Rectal smooth muscle tissue (tissue), 1 donor: ENCODE data around the gene SLC27A2.
"Not testable (repeated sequence)": the region's sequence is repeated elsewhere in the genome, so short reads cannot be mapped to it uniquely, and the experiment has no call there.

ENCODE experiments used
- H3K27ac ChIP-seq: one replicate; pipeline ENCODE4 v1.7.0; 2013; ENCODE audit warnings: low read depth, low read length, inconsistent platforms
- H3K27me3 ChIP-seq: one replicate; pipeline ENCODE4 v1.7.0; 2013; ENCODE audit warnings: low read length; ENCODE audit not compliant: control insufficient read depth, insufficient read depth
- H3K36me3 ChIP-seq: one replicate; pipeline ENCODE4 v1.7.0; 2013; ENCODE audit warnings: low read length; ENCODE audit not compliant: control insufficient read depth, insufficient read depth
- H3K4me1 ChIP-seq: one replicate; pipeline ENCODE4 v1.7.0; 2013; ENCODE audit warnings: low read length; ENCODE audit not compliant: control insufficient read depth, insufficient read depth
- H3K4me3 ChIP-seq: one replicate; pipeline ENCODE4 v1.7.0; 2013; ENCODE audit warnings: low read length
- H3K9ac ChIP-seq: one replicate; pipeline ENCODE4 v1.7.0; 2013; ENCODE audit warnings: low read length

Gene SLC27A2

DNA sequence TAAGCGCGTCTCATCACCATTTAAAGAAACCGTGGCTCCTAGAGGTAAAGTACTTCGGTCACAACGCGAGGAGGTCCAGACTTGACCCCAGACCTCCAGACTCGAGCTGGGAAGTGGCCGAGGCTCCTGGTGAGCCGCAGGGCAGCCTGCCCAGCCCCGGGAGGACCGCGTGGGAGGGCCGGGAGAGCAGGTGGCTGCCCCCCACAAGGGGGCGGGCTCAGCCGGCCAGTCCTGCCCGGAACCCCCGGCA lies at the start of gene SLC27A2:
TSS of gene SLC27A2 (plus strand) at position 228 of the 250 bp plus-strand sequence. CDS start 232 bp downstream, outside the sequence.
- Histone ChIP-seq H3K27me3 (peaks cover 7% of the 10 kb centered on the region), H3K27ac (no peak within 1 kb of the TSS), H3K9ac (no peak within 1 kb of the TSS), H3K4me3 (peak within 1 kb of the TSS; percentile 79), H3K4me1 (no peaks in the 10 kb centered on the region), H3K36me3 (no peaks in the 10 kb centered on the region)

DNA sequence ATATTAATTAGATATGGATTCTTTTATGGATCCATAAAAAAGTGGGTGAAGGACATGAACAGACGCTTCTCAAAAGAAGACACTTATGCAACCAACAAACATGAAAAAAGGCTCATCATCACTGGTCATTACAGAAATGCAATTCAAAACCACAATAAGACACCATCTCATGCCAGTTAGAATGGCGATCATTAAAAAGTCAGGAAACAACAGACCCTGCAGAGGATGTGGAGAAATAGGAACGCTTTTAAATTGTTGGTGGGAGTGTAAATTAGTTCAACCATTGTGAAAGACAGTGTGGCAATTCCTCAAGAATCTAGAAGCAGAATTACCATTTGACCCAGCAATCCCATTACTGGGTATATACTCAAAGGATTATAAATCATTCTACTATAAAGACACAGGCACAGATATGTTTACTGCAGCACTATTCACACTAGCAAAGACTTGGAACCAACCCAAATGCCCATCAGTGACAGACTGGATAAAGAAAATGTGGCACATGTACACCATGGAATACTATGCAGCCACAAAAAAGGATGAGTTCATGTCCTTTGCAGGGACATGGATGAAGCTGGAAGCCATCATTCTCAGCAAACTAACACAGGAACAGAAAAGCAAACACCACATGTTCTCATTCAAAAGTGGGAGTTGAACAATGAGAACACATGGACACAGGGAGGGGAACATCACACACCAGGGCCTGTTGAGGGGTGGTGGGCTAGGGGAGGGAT lies 49.6 kb upstream of the SLC27A2 start:
- not testable (repeated sequence) for H3K9ac ChIP-seq, H3K27ac ChIP-seq, H3K36me3 ChIP-seq, H3K4me1 ChIP-seq, H3K4me3 ChIP-seq, H3K27me3 ChIP-seq

DNA sequence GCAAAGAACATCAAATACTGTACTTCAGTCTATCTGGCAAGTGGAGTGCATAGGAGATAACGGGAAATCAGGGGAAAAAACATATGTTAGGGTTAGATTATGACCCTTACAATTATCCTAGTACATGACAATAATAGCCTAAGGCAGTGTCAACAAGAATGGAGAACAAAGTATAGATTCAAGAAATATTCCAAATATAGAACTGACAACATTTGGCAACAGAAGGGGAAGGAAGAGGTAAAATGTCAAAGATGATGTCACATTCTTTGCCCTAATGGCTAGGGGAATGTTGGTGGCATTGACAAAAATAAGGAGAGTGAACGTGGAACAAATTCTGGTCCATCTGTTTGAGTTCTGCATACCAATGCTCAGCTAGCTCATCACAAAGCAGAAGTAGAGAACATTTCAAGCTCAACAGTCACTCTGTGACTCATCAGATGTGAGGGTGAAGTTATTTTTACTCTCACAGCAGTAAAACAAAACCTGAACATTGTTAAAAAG lies 47.4 kb upstream of the SLC27A2 start:
- Histone ChIP-seq H3K27ac (no peak overlapping the region), H3K4me1 (no peaks in the 10 kb centered on the region), H3K36me3 (no peaks in the 10 kb centered on the region), H3K4me3 (no peak overlapping the region), H3K27me3 (no peaks in the 10 kb centered on the region), H3K9ac (no peak overlapping the region)

- H3K27ac ChIP-seq, result no peak overlapping the region
Measured at GRCh38 chr15:50135031-50135551, 46.9 kb upstream of the SLC27A2 start.

DNA sequence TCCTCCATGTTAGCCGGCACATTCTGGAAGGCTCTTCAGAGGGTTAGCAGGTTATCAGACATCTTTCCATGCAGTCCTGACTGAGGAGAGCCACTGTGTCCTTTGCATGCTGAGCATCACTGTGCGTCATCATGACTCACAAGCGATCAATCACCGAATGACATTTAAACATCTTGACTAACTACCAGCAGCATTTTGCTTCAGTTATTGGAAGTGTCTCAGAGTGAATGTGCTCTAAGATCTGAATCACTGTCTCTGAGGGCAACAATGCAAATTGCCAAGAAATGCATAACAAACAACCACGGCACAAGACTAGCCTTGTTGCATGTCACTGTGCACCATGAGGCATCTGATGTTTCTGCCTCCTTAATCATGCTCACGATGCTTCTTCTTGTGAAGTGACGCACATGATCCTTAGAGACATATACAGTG lies 44.6 kb upstream of the SLC27A2 start:
- H3K4me3 ChIP-seq, result no peak overlapping the region
- no peaks in the 10 kb centered on the region for H3K4me1 ChIP-seq
- no peak overlapping the region for H3K9ac ChIP-seq
- H3K36me3 ChIP-seq, result no peaks in the 10 kb centered on the region
- H3K27ac ChIP-seq, result no peak overlapping the region
- no peaks in the 10 kb centered on the region for H3K27me3 ChIP-seq

More at GRCh38 chr15:50135031-50135551, 46.9 kb upstream of the SLC27A2 start:
- Histone ChIP-seq H3K4me3 (no peak overlapping the region), H3K36me3 (no peaks in the 10 kb centered on the region), H3K4me1 (no peaks in the 10 kb centered on the region), H3K9ac (no peak overlapping the region), H3K27me3 (no peaks in the 10 kb centered on the region)

- no peaks in the 10 kb centered on the region for H3K36me3 ChIP-seq
- no peak overlapping the region for H3K4me3 ChIP-seq
- H3K4me1 ChIP-seq, result no peaks in the 10 kb centered on the region
- H3K27ac ChIP-seq, result no peak overlapping the region
- no peaks in the 10 kb centered on the region for H3K27me3 ChIP-seq
- H3K9ac ChIP-seq, result no peak overlapping the region
Measured at GRCh38 chr15:50137893-50138292, 44.1 kb upstream of the SLC27A2 start.

DNA sequence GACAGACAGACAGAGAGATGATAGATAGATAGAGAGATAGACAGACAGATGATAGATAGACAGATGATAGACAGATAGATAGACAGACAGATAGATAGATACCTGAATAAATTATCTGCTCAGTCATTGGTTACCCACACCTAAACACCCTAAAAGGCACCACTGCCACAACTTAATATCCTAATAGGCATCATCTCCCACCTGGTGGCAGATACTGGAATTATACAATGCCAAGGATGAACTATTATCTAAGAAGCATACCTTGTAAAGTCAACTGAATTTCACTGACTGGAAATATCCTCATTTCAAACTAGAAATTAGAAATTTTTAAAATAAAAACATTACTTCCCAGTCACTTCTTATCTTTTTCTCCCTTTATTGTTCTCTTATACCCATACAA lies 43.6 kb upstream of the SLC27A2 start:
- H3K4me1 ChIP-seq, result no peaks in the 10 kb centered on the region
- H3K4me3 ChIP-seq, result no peak overlapping the region
- no peaks in the 10 kb centered on the region for H3K36me3 ChIP-seq
- no peak overlapping the region for H3K27ac ChIP-seq
- H3K9ac ChIP-seq, result no peak overlapping the region
- H3K27me3 ChIP-seq, result no peaks in the 10 kb centered on the region

GRCh38 chr15:50140098-50140497 lies 41.9 kb upstream of the SLC27A2 start:
- H3K27me3 ChIP-seq, result no peaks in the 10 kb centered on the region
- H3K27ac ChIP-seq, result no peak overlapping the region
- H3K9ac ChIP-seq, result no peak overlapping the region
- H3K36me3 ChIP-seq, result no peaks in the 10 kb centered on the region
- no peak overlapping the region for H3K4me3 ChIP-seq
- no peaks in the 10 kb centered on the region for H3K4me1 ChIP-seq

- no peaks in the 10 kb centered on the region for H3K27me3 ChIP-seq
- H3K36me3 ChIP-seq, result no peaks in the 10 kb centered on the region
- no peak overlapping the region for H3K27ac ChIP-seq
- no peak overlapping the region for H3K4me3 ChIP-seq
- H3K4me1 ChIP-seq, result no peaks in the 10 kb centered on the region
- H3K9ac ChIP-seq, result no peak overlapping the region
Measured at GRCh38 chr15:50140983-50141382, 41.0 kb upstream of the SLC27A2 start.

DNA sequence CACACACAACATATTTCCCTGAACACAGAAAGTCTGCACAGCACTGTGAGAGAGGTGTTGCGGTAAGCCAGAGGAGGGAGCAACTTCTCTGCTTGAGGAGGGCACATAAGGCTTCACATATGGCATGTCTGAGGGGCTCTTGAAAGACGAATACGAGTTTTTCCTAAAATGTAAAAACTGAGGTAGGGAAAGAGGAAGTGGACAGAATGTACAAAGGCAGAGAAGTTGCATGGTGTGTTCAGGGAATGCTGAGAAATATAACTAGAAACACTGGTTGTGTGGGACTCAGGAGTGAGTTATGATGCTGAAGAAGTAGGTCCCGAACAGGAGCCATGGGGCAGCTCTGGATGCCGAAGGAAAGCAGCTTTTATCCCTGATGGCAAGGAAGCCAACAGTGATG lies 40.1 kb upstream of the SLC27A2 start:
- Histone ChIP-seq H3K4me1 (no peaks in the 10 kb centered on the region), H3K27me3 (no peaks in the 10 kb centered on the region), H3K4me3 (no peak overlapping the region), H3K27ac (no peak overlapping the region), H3K9ac (no peak overlapping the region), H3K36me3 (no peaks in the 10 kb centered on the region)

DNA sequence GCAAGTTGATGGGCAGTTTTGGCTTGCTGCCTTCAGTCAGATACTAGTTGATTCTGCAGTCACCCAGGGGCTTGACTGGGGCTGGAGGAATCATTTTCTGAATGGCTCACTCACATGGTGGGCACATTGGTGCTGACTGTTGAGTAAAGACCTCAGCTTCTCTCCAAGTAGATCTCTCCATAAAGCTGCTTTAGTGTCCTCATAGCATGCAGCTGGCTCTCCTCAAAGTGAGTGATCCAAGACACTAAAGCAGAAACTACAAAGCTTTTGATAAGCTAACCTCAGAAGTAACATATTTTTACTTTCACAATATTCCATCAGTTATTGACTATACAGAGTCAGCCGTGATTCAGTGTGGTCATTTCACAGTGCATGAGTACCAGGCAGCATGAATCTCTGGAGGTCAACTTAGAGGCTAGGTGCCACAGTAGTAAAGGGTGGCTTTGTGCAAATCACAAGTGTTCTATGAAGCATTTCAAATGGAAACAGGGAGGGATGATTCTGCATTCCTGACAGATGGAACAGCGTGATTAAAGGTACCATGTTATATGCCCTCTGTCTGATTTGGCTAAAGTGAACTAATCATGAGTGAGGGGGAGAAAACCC lies 38.6 kb upstream of the SLC27A2 start:
- H3K36me3 ChIP-seq, result no peaks in the 10 kb centered on the region
- H3K4me3 ChIP-seq, result no peak overlapping the region
- H3K9ac ChIP-seq, result no peak overlapping the region
- no peak overlapping the region for H3K27ac ChIP-seq
- no peaks in the 10 kb centered on the region for H3K4me1 ChIP-seq
- no peaks in the 10 kb centered on the region for H3K27me3 ChIP-seq

DNA sequence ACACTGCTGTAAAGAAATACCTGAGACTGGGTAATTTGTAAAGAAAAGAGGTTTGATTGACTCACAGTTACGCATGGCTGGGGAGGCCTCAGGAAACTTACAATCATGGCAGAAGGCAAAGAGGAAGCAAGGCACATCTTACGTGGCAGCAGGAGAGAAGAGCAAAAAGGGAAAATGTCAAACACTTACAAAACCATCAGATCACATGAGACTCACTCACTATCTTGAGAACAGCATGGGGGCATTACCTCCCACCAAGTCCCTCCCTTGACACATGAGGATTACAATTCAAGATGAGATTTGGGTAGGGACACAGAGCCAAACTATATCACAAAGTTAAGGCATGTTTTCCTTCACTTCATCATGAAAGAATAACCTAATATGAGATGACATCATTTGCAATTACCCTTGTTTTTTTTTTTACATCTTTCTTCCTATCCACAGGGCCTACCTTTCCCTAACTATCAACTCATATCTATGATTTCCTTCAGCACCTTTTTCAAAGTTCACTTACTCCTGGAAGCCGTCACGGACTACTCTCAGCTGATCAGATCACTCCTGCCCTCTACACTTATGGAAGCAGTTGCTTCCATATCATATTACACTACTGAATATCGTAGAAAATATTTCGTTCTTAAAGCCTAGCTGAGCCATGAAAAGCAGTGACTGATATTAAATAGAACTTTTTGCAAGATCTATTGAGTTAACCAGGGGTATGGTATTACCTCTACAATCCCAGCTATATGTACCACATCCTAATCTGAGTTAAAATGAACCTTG lies 37.5 kb upstream of the SLC27A2 start:
- Histone ChIP-seq H3K27ac (no peak overlapping the region), H3K36me3 (no peaks in the 10 kb centered on the region), H3K4me3 (no peak overlapping the region), H3K9ac (no peak overlapping the region), H3K27me3 (no peaks in the 10 kb centered on the region), H3K4me1 (no peaks in the 10 kb centered on the region)
